Osteoblast (primary cell): ENCODE data around the gene HPD. TPM values are rescaled to one million over a fixed set of nuclear protein-coding genes. Genes with fewer than 3 reads are reported as not detected.

Source experiments
- DNase-seq: peaks from one replicate; pipeline ENCODE4 v3.0.0; 2011; ENCODE audit warnings: low spot score, mixed read lengths; ENCODE audit not compliant: insufficient read length; ENCODE audit errors: missing footprints
- H2AFZ ChIP-seq: 2 replicates; pipeline ENCODE4 v1.6.0; 2011; ENCODE audit warnings: mild to moderate bottlenecking, low read length
- H3K27ac ChIP-seq: 2 replicates; pipeline ENCODE4 v1.5.1; 2011; ENCODE audit warnings: mild to moderate bottlenecking, low read depth, low read length, moderate library complexity
- H3K27me3 ChIP-seq: 2 replicates; pipeline ENCODE4 v1.6.0; 2012; ENCODE audit warnings: mild to moderate bottlenecking, control low read depth, inconsistent platforms, low read length, moderate library complexity; ENCODE audit not compliant: insufficient read depth
- H3K36me3 ChIP-seq: 2 replicates; pipeline ENCODE4 v1.5.1; 2011; ENCODE audit warnings: mild to moderate bottlenecking, low read length, control low read depth, moderate library complexity; ENCODE audit not compliant: insufficient read depth
- H3K4me1 ChIP-seq: 2 replicates; pipeline ENCODE4 v1.5.1; 2011; ENCODE audit warnings: mild to moderate bottlenecking, low read length, control low read depth, moderate library complexity; ENCODE audit not compliant: insufficient read depth
- H3K4me2 ChIP-seq: 2 replicates; pipeline ENCODE4 v1.6.0; 2011; ENCODE audit warnings: mild to moderate bottlenecking, low read length; ENCODE audit not compliant: insufficient read depth
- H3K4me3 ChIP-seq: fragments of 200-600 bp; sonication (generic); 3 replicates; pipeline ENCODE4 v1.5.1; 2012; ENCODE audit warnings: mild to moderate bottlenecking, low read length, inconsistent platforms; ENCODE audit not compliant: insufficient read depth
- H3K79me2 ChIP-seq: 2 replicates; pipeline ENCODE4 v1.6.0; 2012; ENCODE audit warnings: mild to moderate bottlenecking, low read length, control low read depth, inconsistent platforms; ENCODE audit not compliant: insufficient read depth
- H3K9me3 ChIP-seq: 2 replicates; pipeline ENCODE4 v1.5.1; 2011; ENCODE audit warnings: low read depth, low read length, control low read depth
- H4K20me1 ChIP-seq: 2 replicates; pipeline ENCODE4 v1.6.0; 2012; ENCODE audit warnings: mild to moderate bottlenecking, low read length, control low read depth; ENCODE audit not compliant: insufficient read depth
- total RNA-seq: library from RNA; depleted of rRNA; stranded (reverse); fragments of >200 nt; gene quantifications from 2 replicates; pipeline ENCODE4 v1.2.3, GENCODE V29; 2012
- TF ChIP-seq, protein P1 (sequence below): IDR thresholded peaks from 2 replicates; pipeline ENCODE4 v1.5.1; 2011; ENCODE audit warnings: mild to moderate bottlenecking, low read depth, low read length, moderate library complexity; ENCODE audit errors: extremely low read depth

Gene HPD
- total RNA-seq, 1 donor = under 0.01 TPM

GRCh38 chr12:121839106-121839992 is 19.3 kb downstream of the HPD start:
- no peaks in the 10 kb centered on the region for H3K27me3 ChIP-seq
- H3K27ac ChIP-seq = no peak overlapping the region
- no peaks in the 10 kb centered on the region for H3K36me3 ChIP-seq
- H4K20me1 ChIP-seq = no peaks in the 10 kb centered on the region
- peak overlapping the region; percentile 79 for H3K4me3 ChIP-seq
- peak; percentile 99 for DNase-seq
- no peaks in the 10 kb centered on the region for H3K79me2 ChIP-seq
- H3K4me2 ChIP-seq = peak overlapping the region; percentile 92
- H2AFZ ChIP-seq = peak overlapping the region; percentile 96
- no peaks in the 10 kb centered on the region for H3K9me3 ChIP-seq
- TF ChIP-seq, protein P1, sequence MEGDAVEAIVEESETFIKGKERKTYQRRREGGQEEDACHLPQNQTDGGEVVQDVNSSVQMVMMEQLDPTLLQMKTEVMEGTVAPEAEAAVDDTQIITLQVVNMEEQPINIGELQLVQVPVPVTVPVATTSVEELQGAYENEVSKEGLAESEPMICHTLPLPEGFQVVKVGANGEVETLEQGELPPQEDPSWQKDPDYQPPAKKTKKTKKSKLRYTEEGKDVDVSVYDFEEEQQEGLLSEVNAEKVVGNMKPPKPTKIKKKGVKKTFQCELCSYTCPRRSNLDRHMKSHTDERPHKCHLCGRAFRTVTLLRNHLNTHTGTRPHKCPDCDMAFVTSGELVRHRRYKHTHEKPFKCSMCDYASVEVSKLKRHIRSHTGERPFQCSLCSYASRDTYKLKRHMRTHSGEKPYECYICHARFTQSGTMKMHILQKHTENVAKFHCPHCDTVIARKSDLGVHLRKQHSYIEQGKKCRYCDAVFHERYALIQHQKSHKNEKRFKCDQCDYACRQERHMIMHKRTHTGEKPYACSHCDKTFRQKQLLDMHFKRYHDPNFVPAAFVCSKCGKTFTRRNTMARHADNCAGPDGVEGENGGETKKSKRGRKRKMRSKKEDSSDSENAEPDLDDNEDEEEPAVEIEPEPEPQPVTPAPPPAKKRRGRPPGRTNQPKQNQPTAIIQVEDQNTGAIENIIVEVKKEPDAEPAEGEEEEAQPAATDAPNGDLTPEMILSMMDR = no peak
- H3K4me1 ChIP-seq = peaks cover 3% of the 10 kb centered on the region

GRCh38 chr12:121838126-121838525 is 20.5 kb downstream of the HPD start:
- H3K9me3 ChIP-seq = no peaks in the 10 kb centered on the region
- no peak overlapping the region for H2AFZ ChIP-seq
- H3K79me2 ChIP-seq = no peaks in the 10 kb centered on the region
- TF ChIP-seq, protein P1 = no peak
- DNase-seq = peak; percentile 3
- H3K4me2 ChIP-seq = no peak overlapping the region
- H4K20me1 ChIP-seq = no peaks in the 10 kb centered on the region
- H3K4me3 ChIP-seq = no peak overlapping the region
- peaks cover 3% of the 10 kb centered on the region for H3K4me1 ChIP-seq
- no peaks in the 10 kb centered on the region for H3K27me3 ChIP-seq
- no peaks in the 10 kb centered on the region for H3K36me3 ChIP-seq
- H3K27ac ChIP-seq = no peak overlapping the region

- Histone ChIP-seq H2AFZ (no peak overlapping the region), H3K4me3 (no peak overlapping the region), H4K20me1 (no peaks in the 10 kb centered on the region), H3K27me3 (no peaks in the 10 kb centered on the region), H3K79me2 (no peaks in the 10 kb centered on the region), H3K9me3 (no peaks in the 10 kb centered on the region), H3K4me1 (peaks cover 3% of the 10 kb centered on the region), H3K36me3 (no peaks in the 10 kb centered on the region), H3K4me2 (no peak overlapping the region), H3K27ac (no peak overlapping the region)
- TF ChIP-seq, protein P1 = peak; percentile 17
- no peak for DNase-seq
Measured at GRCh38 chr12:121837680-121838079, 21.0 kb downstream of the HPD start.

- H4K20me1 ChIP-seq = peaks cover 15% of the 10 kb centered on the region
- H3K27ac ChIP-seq = no peak overlapping the region
- TF ChIP-seq, protein P1 = no peak
- H3K9me3 ChIP-seq = no peaks in the 10 kb centered on the region
- no peaks in the 10 kb centered on the region for H3K4me1 ChIP-seq
- no peaks in the 10 kb centered on the region for H3K79me2 ChIP-seq
- H3K4me3 ChIP-seq = no peak overlapping the region
- peaks cover 44% of the 10 kb centered on the region for H3K36me3 ChIP-seq
- no peak overlapping the region for H2AFZ ChIP-seq
- H3K27me3 ChIP-seq = no peaks in the 10 kb centered on the region
- peak; percentile 31 for DNase-seq
- no peak overlapping the region for H3K4me2 ChIP-seq
Measured at GRCh38 chr12:121831571-121832245, 27.0 kb downstream of the HPD start.
